GM12864 (cell line): ENCODE measurements around the gene WT1.
"Not testable (repeated sequence)": the region's sequence is repeated elsewhere in the genome, so short reads cannot be mapped to it uniquely, and the experiment has no call there.

ENCODE experiments used
- DNase-seq: peaks from one replicate; pipeline ENCODE4 v3.0.0-alpha.2; 2011; ENCODE audit warnings: low read depth
- H3K4me3 ChIP-seq: 2 replicates; pipeline ENCODE4 v1.5.1; 2011; ENCODE audit warnings: mild to moderate bottlenecking, low read depth, low read length, control low read depth
- TF ChIP-seq, protein P1 (sequence below): IDR thresholded peaks from 2 replicates; pipeline ENCODE4 v1.5.1; 2011; ENCODE audit warnings: low read depth, mild to moderate bottlenecking, moderate library complexity, low read length, control low read depth, inconsistent platforms; ENCODE audit errors: missing control alignments

The WT1 gene

DNA sequence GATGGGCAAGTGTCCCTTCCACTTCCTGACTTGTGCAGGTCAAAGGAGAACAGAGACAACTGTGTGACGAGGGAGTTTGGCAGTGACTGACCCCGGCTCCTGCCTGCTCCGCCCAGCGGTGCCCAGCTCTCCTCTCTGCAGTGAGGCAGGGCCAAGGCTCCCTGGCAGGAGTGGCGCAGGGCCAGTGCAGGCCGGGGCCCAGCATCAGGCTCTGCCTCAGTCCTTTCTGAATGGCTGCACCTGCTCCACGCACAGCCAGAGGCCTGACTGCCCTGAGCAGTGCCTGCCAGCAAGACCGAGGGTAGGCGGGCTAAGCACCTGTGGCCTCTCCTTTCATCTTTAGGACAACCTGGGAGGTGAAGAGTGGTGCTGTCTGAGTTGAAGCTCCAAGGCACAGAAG, 54.2 kb downstream of the WT1 start:
- no peak overlapping the region for H3K4me3 ChIP-seq
- TF ChIP-seq, protein P1, sequence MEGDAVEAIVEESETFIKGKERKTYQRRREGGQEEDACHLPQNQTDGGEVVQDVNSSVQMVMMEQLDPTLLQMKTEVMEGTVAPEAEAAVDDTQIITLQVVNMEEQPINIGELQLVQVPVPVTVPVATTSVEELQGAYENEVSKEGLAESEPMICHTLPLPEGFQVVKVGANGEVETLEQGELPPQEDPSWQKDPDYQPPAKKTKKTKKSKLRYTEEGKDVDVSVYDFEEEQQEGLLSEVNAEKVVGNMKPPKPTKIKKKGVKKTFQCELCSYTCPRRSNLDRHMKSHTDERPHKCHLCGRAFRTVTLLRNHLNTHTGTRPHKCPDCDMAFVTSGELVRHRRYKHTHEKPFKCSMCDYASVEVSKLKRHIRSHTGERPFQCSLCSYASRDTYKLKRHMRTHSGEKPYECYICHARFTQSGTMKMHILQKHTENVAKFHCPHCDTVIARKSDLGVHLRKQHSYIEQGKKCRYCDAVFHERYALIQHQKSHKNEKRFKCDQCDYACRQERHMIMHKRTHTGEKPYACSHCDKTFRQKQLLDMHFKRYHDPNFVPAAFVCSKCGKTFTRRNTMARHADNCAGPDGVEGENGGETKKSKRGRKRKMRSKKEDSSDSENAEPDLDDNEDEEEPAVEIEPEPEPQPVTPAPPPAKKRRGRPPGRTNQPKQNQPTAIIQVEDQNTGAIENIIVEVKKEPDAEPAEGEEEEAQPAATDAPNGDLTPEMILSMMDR = no peak
- DNase-seq = no peak

DNA sequence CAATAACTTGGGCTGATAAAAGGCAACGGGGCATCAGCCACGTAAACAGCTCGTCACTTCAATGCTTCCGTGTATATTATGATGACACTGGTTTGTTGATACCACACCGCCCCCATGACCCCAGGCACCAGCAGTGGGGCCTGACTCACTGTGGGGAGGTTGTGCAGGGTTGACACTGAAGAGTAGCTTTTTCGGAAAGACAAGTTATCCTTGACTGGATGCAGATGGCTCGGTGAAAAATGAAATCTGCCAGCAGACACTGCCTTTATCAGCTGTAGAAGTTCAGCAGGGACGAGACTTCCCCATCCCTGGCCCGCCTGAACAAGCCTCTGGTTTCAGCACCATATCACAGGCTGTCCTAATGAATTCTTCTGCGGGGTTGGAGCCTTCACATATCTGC, 55.6 kb downstream of the WT1 start:
- TF ChIP-seq, protein P1 = no peak
- DNase-seq = no peak

GRCh38 chr11:32375826-32376225, 59.5 kb downstream of the WT1 start:
- no peak for DNase-seq
- TF ChIP-seq, protein P1 = no peak
- no peak overlapping the region for H3K4me3 ChIP-seq

More for the DNA sequence above, 55.6 kb downstream of the WT1 start:
- H3K4me3 ChIP-seq = no peak overlapping the region

GRCh38 chr11:32374261-32374711, 61.1 kb downstream of the WT1 start:
- DNase-seq = peak; percentile 4
- no peak overlapping the region for H3K4me3 ChIP-seq
- TF ChIP-seq, protein P1 = peak; percentile 81

- not testable (repeated sequence) for DNase-seq, H3K4me3 ChIP-seq
These were observed 65.4 kb downstream of the WT1 start for GRCh38 chr11:32369987-32370386.

GRCh38 chr11:32366666-32367065, 68.7 kb downstream of the WT1 start:
- H3K4me3 ChIP-seq = no peak overlapping the region
- TF ChIP-seq, protein P1 = no peak
- DNase-seq = no peak

DNA sequence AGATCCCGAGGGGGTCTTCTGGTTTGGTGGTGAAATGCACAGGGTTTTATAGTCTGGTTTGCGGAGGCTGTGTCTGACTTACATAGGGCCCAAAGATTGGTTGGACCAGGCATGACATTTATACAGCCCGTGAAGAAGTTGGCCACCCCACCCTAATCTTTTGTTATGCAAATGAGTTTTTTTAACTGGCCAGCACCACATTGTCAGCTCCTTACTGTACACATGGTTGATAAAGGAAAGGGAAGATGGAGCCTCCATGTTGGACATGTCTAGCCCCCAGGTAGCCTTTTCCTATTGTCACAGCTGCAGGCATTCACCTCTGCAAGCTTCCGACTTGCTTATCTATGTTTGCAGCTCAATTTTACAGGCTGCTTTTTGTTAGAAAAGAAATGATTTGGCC, 70.1 kb downstream of the WT1 start:
- H3K4me3 ChIP-seq = no peak overlapping the region
- no peak for DNase-seq
- TF ChIP-seq, protein P1 = no peak
